NCI-H2107 treated with DMSO at 0.1 percent for 48 hours (cell line): Measurements from ENCODE around the gene TH.

Experiments used
- DNase-seq: peaks from one replicate; lab custom pipeline; 2025; ENCODE audit not compliant: unreplicated experiment; lab: John Stamatoyannopoulos, UW

TH gene

GRCh38 chr11:2115308-2115707, 56.3 kb downstream of the TH start:
- no peak for DNase-seq

GRCh38 chr11:2114430-2115241, 57.0 kb downstream of the TH start:
- DNase-seq = no peak
